Cerebellar nuclear complex (tissue), 1 donor: Measurements from ENCODE around the gene HSCB.
"Not testable (repeated sequence)": the region's sequence is repeated elsewhere in the genome, so short reads cannot be mapped to it uniquely, and the experiment has no call there.

Experiments
- DNase-seq, 2 experiments: peaks; one replicate each; lab custom pipeline; 2025; lab: John Stamatoyannopoulos, UW

HSCB gene

DNA sequence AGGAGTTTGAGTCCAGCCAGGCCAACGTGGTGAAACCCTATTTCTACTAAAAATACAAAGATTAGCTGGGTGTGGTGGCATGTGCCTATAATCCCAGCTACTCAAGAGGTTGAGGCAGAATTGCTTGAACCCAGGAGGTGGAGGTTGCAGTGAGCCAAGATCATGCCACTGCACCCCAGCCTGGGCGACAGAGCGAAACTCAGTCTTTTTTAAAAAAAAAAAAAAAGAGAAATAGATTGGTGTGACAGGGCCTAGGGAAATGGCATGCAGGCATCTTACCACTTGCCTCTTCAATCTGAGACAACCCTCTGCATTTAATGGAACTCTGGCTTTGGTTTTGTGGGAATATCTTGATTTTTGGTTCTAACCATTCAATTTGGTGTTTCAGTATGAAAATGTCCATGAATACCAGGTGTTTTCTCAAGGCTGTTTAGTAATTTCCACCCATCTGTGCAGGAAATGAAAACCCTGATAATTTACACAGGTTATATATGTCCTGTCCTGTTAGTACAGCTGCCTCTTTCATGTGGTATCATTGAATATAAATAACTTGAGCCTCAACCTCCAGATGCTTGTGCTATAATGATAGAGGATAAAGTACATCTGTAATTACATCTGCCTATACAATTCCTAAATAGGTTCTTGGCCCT, 50.1 kb downstream of the HSCB start:
- no peak for DNase-seq

DNA sequence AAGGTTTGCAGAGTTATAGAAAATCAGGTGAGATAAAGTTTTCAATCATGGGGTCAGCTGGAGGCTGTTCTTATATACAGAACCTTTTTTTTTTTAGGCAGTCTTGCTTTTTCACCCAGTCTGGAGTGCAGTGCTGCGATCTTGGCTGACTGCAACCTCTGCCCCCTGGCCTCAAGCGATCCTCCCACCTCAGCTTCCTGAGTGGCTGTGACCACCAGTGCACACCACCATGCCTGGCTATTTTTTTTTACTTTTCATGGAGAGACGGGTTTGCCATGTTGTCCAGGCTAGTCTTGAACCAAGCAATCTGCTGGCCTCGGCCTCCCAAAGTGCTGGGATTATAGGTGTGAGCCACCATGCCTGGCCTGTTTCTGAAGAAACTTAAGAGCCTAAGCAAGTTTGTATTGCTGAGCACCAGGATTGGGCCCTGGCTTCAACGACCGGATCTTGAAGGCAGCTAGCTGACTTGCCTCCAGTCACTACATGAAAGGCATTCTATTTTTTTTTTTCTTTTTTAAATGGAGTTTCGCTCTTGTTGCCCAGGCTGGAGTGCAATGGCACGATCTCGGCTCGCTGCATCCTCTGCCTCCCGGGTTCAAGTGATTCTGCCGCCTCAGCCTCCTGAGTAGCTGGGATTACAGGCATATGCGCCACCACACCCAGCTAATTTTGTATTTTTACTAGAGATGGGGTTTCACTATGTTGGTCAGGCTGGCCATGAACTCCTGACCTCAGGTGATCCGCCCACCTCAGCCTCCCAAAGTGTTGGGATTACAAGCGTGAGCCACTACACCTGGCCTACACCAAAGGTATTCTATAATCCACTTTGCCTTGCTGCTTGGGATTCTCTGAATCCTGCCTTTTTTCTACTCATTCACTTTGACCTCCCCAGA, 50.9 kb downstream of the HSCB start:
- no peak for DNase-seq

- DNase-seq: no peak
Measured at GRCh38 chr22:28793976-28794584, 52.2 kb downstream of the HSCB start.

DNA sequence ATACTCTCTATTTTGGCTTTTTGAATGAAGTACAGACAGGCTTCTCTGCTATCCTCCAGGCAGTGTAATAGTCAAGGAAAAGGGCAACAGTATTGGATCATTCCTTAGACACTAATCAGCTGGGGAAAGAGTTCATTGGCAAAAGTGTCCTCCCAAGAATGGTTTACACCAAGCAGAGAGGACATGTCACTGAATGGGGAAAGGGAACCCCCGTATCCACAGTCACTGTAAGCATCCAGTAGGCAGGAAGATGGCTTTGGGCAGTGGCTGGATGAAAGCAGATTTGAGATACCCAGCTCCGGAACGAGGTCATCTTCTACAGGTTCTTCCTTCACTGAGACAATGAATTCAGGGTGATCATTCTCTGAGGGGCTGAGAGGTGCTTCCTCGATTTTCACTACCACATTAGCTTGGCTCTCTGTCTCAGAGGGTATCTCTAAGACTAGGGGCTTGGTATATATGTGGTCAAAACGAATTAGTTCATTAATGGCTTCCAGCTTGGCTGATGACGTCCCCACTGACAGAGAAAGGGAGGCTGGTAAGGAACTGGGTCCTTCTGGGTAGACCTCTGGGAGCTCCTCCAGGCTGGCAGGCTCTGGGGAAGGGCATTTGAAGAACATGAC, 53.3 kb downstream of the HSCB start:
- no peak for DNase-seq

DNA sequence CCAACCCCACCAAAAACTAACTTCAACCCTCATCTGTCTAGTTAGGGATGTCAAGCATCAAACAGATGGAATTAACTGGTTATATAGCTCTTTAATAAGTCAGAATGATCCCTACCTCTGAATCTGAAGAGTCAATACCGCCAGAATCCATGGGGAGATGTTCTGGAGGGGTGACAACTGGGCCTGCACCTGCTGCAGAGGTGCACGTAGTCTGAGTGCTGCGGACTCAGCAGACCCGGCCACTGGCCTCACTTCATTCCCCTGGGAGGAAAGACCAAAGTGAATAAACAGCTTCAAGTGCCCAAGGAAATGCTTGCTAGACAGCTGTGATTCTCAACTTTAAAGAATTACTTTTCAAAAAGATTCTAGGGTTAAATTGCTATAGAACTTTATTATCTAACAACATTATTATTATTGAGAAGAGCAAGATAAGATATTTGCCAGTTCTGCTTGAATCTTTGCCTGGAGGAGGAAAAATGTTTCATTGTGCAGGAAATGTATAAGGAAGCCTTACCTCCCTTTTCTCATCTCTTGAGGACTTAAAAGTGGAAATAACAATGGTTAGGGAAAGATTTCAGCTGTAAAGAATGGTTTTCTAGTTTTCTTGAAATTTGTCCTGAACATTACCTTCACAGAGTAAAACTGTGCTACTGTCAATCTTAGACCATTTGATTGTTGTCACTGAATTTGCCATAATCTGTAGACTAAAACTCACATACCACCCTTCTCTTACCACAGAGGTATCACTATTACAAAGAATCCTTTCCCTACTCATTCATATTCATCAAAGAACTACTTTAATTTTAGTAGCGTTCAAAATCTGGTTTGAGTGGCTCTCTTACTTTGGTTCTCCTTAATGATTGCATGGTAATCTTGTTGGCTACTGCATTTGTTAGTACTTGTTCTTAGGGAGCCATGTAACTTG, 54.4 kb downstream of the HSCB start:
- no peak for DNase-seq

DNA sequence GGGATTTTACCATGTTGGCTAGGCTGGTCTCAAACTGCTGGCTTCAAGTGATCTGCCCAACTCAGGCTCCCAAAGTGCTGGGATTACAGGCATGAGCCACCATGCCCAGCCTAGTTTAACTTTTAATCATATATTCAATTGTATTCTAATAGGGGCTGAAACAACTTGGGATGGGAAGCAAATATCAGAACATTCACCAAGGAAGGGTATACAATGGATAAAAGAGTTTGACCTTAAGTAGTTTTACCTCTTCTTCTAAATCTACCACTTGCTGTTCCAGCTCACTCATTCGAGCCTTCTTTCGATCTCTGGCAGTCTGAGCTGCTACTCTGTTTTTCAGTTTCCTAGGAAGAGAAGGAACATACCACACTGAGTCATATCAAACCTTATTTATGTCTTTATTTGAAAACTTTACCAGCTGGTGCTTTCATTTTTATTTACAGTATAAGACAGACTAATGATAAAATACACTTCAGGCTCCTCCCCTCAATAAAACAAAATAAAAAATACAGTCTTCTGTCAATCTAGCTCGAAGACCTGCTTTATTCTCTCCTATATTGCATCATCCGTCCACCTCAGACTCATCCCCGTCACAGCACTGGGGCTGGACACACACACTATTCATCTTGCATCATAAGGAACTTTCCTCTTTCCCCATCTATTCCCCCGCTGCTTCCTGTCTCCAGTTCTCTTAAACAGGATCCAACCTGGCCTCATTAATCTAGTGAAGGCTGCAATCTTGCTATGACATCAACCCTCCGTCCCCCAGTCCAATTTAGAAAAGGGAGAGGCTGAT, 57.2 kb downstream of the HSCB start:
- no peak for DNase-seq

DNA sequence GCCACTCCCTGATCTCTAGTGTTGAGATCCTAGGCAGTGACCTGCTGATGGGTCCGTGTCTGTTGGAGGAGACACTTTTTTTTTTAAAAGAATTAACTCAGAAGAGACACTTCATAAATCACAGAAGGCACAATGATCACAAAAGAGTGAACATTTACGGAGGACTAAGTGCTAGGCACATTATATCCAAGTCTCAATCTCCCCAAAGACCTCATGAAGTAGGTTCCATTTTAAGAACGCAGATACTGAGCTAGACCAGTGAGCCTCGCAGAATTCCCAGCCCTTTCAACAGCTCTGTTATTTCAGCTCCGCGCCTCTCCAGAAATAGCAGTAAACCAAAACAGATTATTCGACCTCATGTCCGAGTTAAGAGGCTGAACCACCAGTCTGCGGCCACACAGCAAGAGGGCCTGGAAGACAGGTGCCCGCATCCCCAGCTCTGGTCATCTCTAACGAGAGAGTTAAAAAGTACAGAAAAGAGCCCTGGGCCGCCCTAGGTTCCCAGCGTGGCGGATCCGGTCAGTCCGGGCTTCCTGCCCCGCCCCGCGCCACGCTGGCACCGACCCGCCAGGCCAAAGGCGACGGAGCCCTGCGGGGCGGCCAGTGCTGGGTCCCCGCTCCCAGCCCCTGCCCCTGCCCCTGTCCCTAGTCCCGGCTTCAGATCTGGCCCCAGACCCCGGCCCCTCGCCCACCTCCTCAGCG, 57.9 kb downstream of the HSCB start:
- DNase-seq: no peak

DNA sequence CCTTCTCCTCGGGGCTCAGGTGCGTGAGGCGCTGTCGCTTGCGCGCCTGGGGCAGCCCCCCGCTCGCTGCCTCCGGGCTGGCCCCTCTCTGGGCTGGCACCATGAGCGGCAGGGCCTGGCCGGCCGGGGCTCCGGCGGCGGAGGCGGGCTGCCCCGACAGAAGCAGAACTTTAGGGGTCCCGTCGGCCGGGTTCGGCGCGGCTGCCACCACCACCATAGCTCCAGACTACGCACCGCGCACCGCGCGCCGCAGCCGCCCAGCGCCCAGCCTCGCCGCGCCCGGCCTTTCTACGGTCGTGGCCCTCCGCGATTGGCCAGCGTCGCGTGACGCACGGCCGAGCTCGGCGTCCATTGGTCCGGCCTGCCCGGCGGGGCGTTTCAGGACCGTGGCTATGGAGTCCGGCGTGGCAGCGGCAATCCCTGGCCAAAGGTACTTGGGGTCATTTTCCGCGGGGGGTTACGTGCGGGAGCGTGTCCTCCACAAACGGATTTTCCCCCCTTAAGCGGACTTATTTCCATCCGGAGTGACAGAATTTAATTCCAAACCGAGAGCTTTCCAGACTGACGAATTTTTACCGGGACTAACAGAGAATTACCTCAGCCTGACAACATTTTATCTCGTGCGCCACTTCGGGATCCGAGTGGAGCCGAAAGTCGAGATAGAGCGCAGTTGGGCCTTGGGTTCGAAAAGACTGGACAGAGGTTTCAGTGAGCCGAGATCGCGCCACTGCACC, 58.6 kb downstream of the HSCB start, which contains the start of gene XBP1:
TSS of gene XBP1 (minus strand) at position 262 of the 734 bp plus-strand sequence.
- peak; percentile 55 to 67 for DNase-seq

DNA sequence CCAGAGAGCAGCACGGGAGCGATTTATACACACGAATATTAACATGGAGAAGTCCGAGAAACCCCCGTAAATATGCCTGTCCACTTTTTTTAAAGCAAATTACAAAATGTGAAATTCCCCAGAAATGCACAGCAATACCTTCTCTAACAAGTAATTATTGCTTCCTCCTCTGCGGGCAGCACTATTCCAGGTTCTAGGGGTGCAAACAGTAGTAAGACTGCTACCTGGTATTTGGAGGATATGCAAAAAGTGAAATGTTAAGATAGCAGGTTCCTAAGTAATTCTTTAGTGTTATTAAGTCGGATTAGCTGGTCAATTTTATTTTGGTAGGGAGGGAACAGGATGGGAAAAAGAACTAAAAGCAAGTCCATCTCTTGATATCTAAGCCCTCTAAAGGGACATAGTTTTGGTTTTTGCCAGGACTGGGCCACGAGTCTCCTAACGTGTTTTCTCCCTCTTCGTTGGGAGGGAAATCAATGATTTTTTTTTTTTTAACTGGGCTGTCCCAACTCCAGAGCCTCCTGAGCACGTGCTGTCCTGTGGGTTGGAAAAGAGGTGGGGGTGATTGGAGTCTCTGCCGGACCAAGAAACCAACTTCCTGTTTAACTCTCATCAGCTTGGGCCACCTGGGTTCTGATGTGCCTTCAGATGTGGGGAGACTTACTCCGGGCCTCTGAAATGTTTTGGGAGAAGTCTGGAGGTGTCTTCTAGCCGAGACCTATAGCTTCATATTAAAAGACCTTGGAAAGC, 60.2 kb downstream of the HSCB start:
- no peak for DNase-seq

GRCh38 chr22:28802595-28803123, 60.8 kb downstream of the HSCB start:
- no peak for DNase-seq

- DNase-seq: not testable (repeated sequence)
Measured at GRCh38 chr22:28805426-28805825, 63.6 kb downstream of the HSCB start.
